ENCODE results near the gene NFKB2. TPM values are rescaled to one million over a fixed set of nuclear protein-coding genes. Genes with fewer than 3 reads are reported as not detected.

The NFKB2 gene
- total RNA-seq, 1 donor from 2014 or later: 622 TPM

- ChIA-PET CTCF (interaction anchor here (1.1 to 5.2 kb wide), 10 partner anchors 12 to 190 kb away, joined by 3 to 40 read pairs (median 10); partner anchors contain the start of genes CUEDC2, NFKB2 and SUFU), POLR2A (interaction anchor here (0.5 to 6.2 kb wide), 19 partner anchors 9 to 255 kb away, joined by 3 to 305 read pairs (median 7); partner anchors contain the start of genes ACTR1A, C10orf95, CUEDC2 and NFKB2)
- DNase-seq (peak; percentile 93), ATAC-seq (ENCODE audit: low read depth) (peak; percentile 78)
- no peak for TF ChIP-seq CTCF (IDR thresholded peaks at IDR 0.05)
- H3K36me3 Mint-ChIP-seq (ENCODE audit: low read depth): peaks cover 23% of the 10 kb centered on the region
- no peaks in the 10 kb centered on the region for H3K9me3 Mint-ChIP-seq
- peak within 1 kb of the TSS; percentile 98 for H3K4me3 Mint-ChIP-seq
- peaks cover 18% of the 10 kb centered on the region for H3K27me3 Mint-ChIP-seq
- H3K27ac Mint-ChIP-seq: peak within 1 kb of the TSS; percentile 95
- peaks cover 45% of the 10 kb centered on the region for H3K4me1 Mint-ChIP-seq
- intact Hi-C loops (cut with micrococcal nuclease): loop anchor here (1.0 to 2.0 kb wide), 11 partner anchors 10 to 300 kb away; partner anchors contain the start of genes ACTR1A, CUEDC2, GBF1 and LDB1
Observed at GRCh38 chr10:102420714-102421506, 25.4 kb downstream of the NFKB2 start, which contains the start of gene FBXL15. Gene FBXL15, plus strand, starts transcription at chr10:102420836. Its CDS starts 294 bp downstream, at chr10:102421130.

GRCh38 chr10:102421507-102421756 lies 25.9 kb downstream of the NFKB2 start:
- no peak for TF ChIP-seq CTCF (IDR thresholded peaks at IDR 0.05)
- H3K36me3 Mint-ChIP-seq (ENCODE audit: low read depth): peaks cover 23% of the 10 kb centered on the region
- H3K4me1 Mint-ChIP-seq: peaks cover 45% of the 10 kb centered on the region
- peak overlapping the region; percentile 98 for H3K4me3 Mint-ChIP-seq
- no peaks in the 10 kb centered on the region for H3K9me3 Mint-ChIP-seq
- H3K27ac Mint-ChIP-seq: peak overlapping the region; percentile 95
- peaks cover 14% of the 10 kb centered on the region for H3K27me3 Mint-ChIP-seq
- ChIA-PET POLR2A (interaction anchor here (0.5 to 6.2 kb wide), 16 partner anchors 9 to 225 kb away, joined by 4 to 305 read pairs (median 8); partner anchors contain the start of genes C10orf95, CUEDC2, NFKB2 and PITX3), CTCF (interaction anchor here (1.1 to 5.2 kb wide), 12 partner anchors 11 to 191 kb away, joined by 3 to 40 read pairs (median 6); partner anchors contain the start of genes CUEDC2, NFKB2 and SUFU)
- DNase-seq (no peak), ATAC-seq (ENCODE audit: low read depth) (no peak)
- intact Hi-C loops (cut with micrococcal nuclease): loop anchor here (1.0 to 2.0 kb wide), 9 partner anchors 11 to 301 kb away; partner anchors contain the start of genes ACTR1A, CUEDC2 and LDB1

GRCh38 chr10:102421757-102422512 lies 26.4 kb downstream of the NFKB2 start:
- ATAC-seq (ENCODE audit: low read depth) (no peak), DNase-seq (no peak)
- Mint-ChIP-seq H3K27me3 (peaks cover 13% of the 10 kb centered on the region), H3K36me3 (ENCODE audit: low read depth) (peaks cover 23% of the 10 kb centered on the region), H3K4me3 (peak overlapping the region; percentile 98), H3K27ac (peak overlapping the region; percentile 95), H3K9me3 (no peaks in the 10 kb centered on the region), H3K4me1 (peaks cover 45% of the 10 kb centered on the region)
- no peak for TF ChIP-seq CTCF (IDR thresholded peaks at IDR 0.05)
- ChIA-PET POLR2A (interaction anchor here (0.5 to 6.2 kb wide), 12 partner anchors 8 to 220 kb away, joined by 4 to 305 read pairs (median 10); partner anchors contain the start of genes C10orf95, CUEDC2, NFKB2 and PITX3), CTCF (interaction anchor here (0.9 to 5.2 kb wide), 18 partner anchors 11 to 252 kb away, joined by 3 to 40 read pairs (median 4); partner anchors contain the start of genes CUEDC2, NFKB2 and SUFU)
- intact Hi-C loops (cut with micrococcal nuclease): loop anchor here (1.0 to 2.0 kb wide), 12 partner anchors 10 to 301 kb away; partner anchors contain the start of genes ACTR1A, CUEDC2 and LDB1

- ChIA-PET CTCF (interaction anchor here (0.7 to 5.2 kb wide), 18 partner anchors 10 to 253 kb away, joined by 3 to 40 read pairs (median 4); partner anchors contain the start of genes C10orf95, CUEDC2 and NFKB2), POLR2A (interaction anchor here (1.2 to 6.2 kb wide), 6 partner anchors 10 to 220 kb away, joined by 4 to 305 read pairs (median 21); partner anchors contain the start of genes C10orf95, CUEDC2 and NFKB2)
- Mint-ChIP-seq H3K27ac (peak overlapping the region; percentile 65), H3K9me3 (no peaks in the 10 kb centered on the region), H3K4me1 (peaks cover 45% of the 10 kb centered on the region), H3K4me3 (peak overlapping the region; percentile 98), H3K36me3 (ENCODE audit: low read depth) (peaks cover 29% of the 10 kb centered on the region), H3K27me3 (peaks cover 8% of the 10 kb centered on the region)
- intact Hi-C loops (cut with micrococcal nuclease): loop anchor here (1.0 to 2.0 kb wide), 3 partner anchors 70 to 290 kb away; no protein-coding TSS in a partner anchor
- ATAC-seq (ENCODE audit: low read depth) (peak; percentile 25), DNase-seq (peak; percentile 57)
- TF ChIP-seq CTCF (IDR thresholded peaks at IDR 0.05): no peak
Observed at GRCh38 chr10:102422545-102423129, 27.1 kb downstream of the NFKB2 start.

Measured in activated B cell treated with CpG ODN at 0.5 μM for 24 hours (primary cell).